ENCODE data around the gene CCND1. TPM values are rescaled to one million over a fixed set of nuclear protein-coding genes. Genes with fewer than 3 reads are reported as not detected.

The CCND1 gene
- total and polyA plus RNA-seq, 9 of the 15 experiments (the other 6 are each of a cell fraction or from before 2014, with no cell fraction given): 0.04 to 23.3 (median 3.8) TPM

GRCh38 chr11:69624293-69624692 is 16.7 kb upstream of the CCND1 start:
- no peaks in the 10 kb centered on the region for H3K79me2 ChIP-seq (ENCODE audit: control insufficient read depth, insufficient read depth, low read length)
- H3K27me3 ChIP-seq (ENCODE audit: control insufficient read depth in 2 of 2, insufficient read depth in 2 of 2, low read length in 2 of 2): peaks cover 8 to 26% of the 10 kb centered on the region in 2 experiments
- ChIA-PET POLR2A (no interaction called here), CTCF (ENCODE audit: low intra/inter-chr PET ratio) (no interaction called here)
- H4K20me1 ChIP-seq (replicated peaks; ENCODE audit: control insufficient read depth, insufficient read depth, low read length): no peaks in the 10 kb centered on the region
- no peaks in the 10 kb centered on the region for H3K9me1 ChIP-seq (ENCODE audit: control insufficient read depth, insufficient read depth, low read length)
- no peak overlapping the region for H3K4me2 ChIP-seq (ENCODE audit: insufficient read depth, low read length)
- ATAC-seq (no peak), FAIRE-seq (no peak), DNase-seq (ENCODE audit: extremely low read depth in 1 of 4, low spot score in 3 of 4) (no peak)
- H2AFZ ChIP-seq (ENCODE audit: low read depth, low read length): no peak overlapping the region
- peak; percentile 99 for TF ChIP-seq ZNF239 (CRISPR knock-in tag; IDR thresholded peaks at IDR 0.05)
- TF ChIP-seq, protein P1, sequence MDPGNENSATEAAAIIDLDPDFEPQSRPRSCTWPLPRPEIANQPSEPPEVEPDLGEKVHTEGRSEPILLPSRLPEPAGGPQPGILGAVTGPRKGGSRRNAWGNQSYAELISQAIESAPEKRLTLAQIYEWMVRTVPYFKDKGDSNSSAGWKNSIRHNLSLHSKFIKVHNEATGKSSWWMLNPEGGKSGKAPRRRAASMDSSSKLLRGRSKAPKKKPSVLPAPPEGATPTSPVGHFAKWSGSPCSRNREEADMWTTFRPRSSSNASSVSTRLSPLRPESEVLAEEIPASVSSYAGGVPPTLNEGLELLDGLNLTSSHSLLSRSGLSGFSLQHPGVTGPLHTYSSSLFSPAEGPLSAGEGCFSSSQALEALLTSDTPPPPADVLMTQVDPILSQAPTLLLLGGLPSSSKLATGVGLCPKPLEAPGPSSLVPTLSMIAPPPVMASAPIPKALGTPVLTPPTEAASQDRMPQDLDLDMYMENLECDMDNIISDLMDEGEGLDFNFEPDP (CRISPR knock-in tag; IDR thresholded peaks at IDR 0.05): no peak
- no peak for TF ChIP-seq HOXB6 (CRISPR knock-in tag; IDR thresholded peaks at IDR 0.05; ENCODE audit: borderline replicate concordance)
- peak; percentile 64 for TF ChIP-seq RBM25 (IDR thresholded peaks at IDR 0.05; ENCODE audit: low read depth, low read length, severe bottlenecking)
- in situ Hi-C loops (cut with MboI) (no loop called here), intact Hi-C loops (cut with micrococcal nuclease) (no loop called here)
- H3K4me1 ChIP-seq (replicated peaks in 1 of 2; ENCODE audit: control insufficient read depth in 2 of 2, insufficient read depth in 2 of 2, low read length in 2 of 2): peaks cover 0 to 7% of the 10 kb centered on the region in 2 experiments; a peak in 4 of 5 replicates
- no peak overlapping the region for H3K9ac ChIP-seq (ENCODE audit: insufficient read depth in 1 of 2, low read depth in 2 of 2, low read length in 2 of 2)
- no peaks in the 10 kb centered on the region for H3K36me3 ChIP-seq (ENCODE audit: control insufficient read depth, insufficient read depth, low read length)
- 8% methylated on average over 1 of the region's 1 CpG for WGBS (ENCODE audit: insufficient coverage, low coverage, missing lambda C conversion rate)
- no peaks in the 10 kb centered on the region for H3K9me3 ChIP-seq (replicated peaks; ENCODE audit: control insufficient read depth, insufficient read depth, low read depth, low read length)
- no peak overlapping the region for H3K4me3 ChIP-seq
- H3K27ac ChIP-seq (ENCODE audit: extremely low read depth, low read depth, low read length): no peak overlapping the region
- BruUV-seq (replicated peaks): no TSS peak

- no peak overlapping the region for H3K4me2 ChIP-seq (ENCODE audit: insufficient read depth, low read length)
- 12% methylated on average over 9 of the region's 10 CpGs for whole genome bisulfite sequencing (ENCODE audit: insufficient coverage, low coverage, missing lambda C conversion rate)
- DNase-seq (ENCODE audit: extremely low read depth in 1 of 4, low spot score in 3 of 4) (no peak), ATAC-seq (no peak), FAIRE-seq (no peak)
- no peak overlapping the region for H3K27ac ChIP-seq (ENCODE audit: extremely low read depth, low read depth, low read length)
- H3K27me3 ChIP-seq (ENCODE audit: control insufficient read depth in 2 of 2, insufficient read depth in 2 of 2, low read length in 2 of 2): peaks cover 8 to 34% of the 10 kb centered on the region in 2 experiments
- intact Hi-C loops (cut with micrococcal nuclease) (no loop called here), in situ Hi-C loops (cut with MboI) (no loop called here)
- H3K4me1 ChIP-seq (replicated peaks in 1 of 2; ENCODE audit: control insufficient read depth in 2 of 2, insufficient read depth in 2 of 2, low read length in 2 of 2): peaks cover 0 to 7% of the 10 kb centered on the region in 2 experiments; a peak in 4 of 5 replicates
- no peak for TF ChIP-seq ZNF41 (CRISPR knock-in tag; conservative IDR thresholded peaks at IDR 0.05)
- no peak for TF ChIP-seq TRIM28 (IDR thresholded peaks at IDR 0.05)
- no peak for TF ChIP-seq CLOCK (CRISPR knock-in tag; IDR thresholded peaks at IDR 0.05; ENCODE audit: borderline replicate concordance)
- no peak for TF ChIP-seq SP1 (CRISPR knock-in tag; IDR thresholded peaks at IDR 0.05)
- TF ChIP-seq ZNF584 (CRISPR knock-in tag; IDR thresholded peaks at IDR 0.05; ENCODE audit: low read depth): no peak
- no peak for TF ChIP-seq ZNF324 (CRISPR knock-in tag; IDR thresholded peaks at IDR 0.05)
- TF ChIP-seq ZKSCAN1 (IDR thresholded peaks at IDR 0.05; ENCODE audit: low read depth, low read length): no peak
- H3K9me1 ChIP-seq (ENCODE audit: control insufficient read depth, insufficient read depth, low read length): no peaks in the 10 kb centered on the region
- BruUV-seq (replicated peaks): no TSS peak
- CTCF ChIA-PET (ENCODE audit: low intra/inter-chr PET ratio): no interaction called here
- H2AFZ ChIP-seq (ENCODE audit: low read depth, low read length): no peak overlapping the region
- H3K4me3 ChIP-seq: no peak overlapping the region
- H3K36me3 ChIP-seq (ENCODE audit: control insufficient read depth, insufficient read depth, low read length): no peaks in the 10 kb centered on the region
- no peaks in the 10 kb centered on the region for H3K79me2 ChIP-seq (ENCODE audit: control insufficient read depth, insufficient read depth, low read length)
- H3K9ac ChIP-seq (ENCODE audit: insufficient read depth in 1 of 2, low read depth in 2 of 2, low read length in 2 of 2): no peak overlapping the region
- POLR2A ChIA-PET: no interaction called here
- no peaks in the 10 kb centered on the region for H4K20me1 ChIP-seq (replicated peaks; ENCODE audit: control insufficient read depth, insufficient read depth, low read length)
- H3K9me3 ChIP-seq (replicated peaks; ENCODE audit: control insufficient read depth, insufficient read depth, low read depth, low read length): peaks cover 4% of the 10 kb centered on the region; the same call in 1 of the 2 replicates
Measured at GRCh38 chr11:69625476-69625875, 15.5 kb upstream of the CCND1 start.
